HG02623 (cell line): Measurements from ENCODE around the gene SLC34A1.
"Not testable (repeated sequence)": the region's sequence is repeated elsewhere in the genome, so short reads cannot be mapped to it uniquely, and the experiment has no call there.

Source experiments
- ATAC-seq: cut with Tn5 transposase; IDR thresholded peaks from one replicate; pipeline ENCODE4 v1.9.1; 2021; ENCODE audit warnings: moderate library complexity; ENCODE audit not compliant: unreplicated experiment

Gene SLC34A1

GRCh38 chr5:177384134-177384533 is at the start of gene SLC34A1:
TSS of gene SLC34A1 (plus strand) at chr5:177384434. CDS start at chr5:177385742, 1,308 bp downstream.
- no peak for ATAC-seq

- ATAC-seq = no peak
Measured at GRCh38 chr5:177334781-177335700, 49.2 kb upstream of the SLC34A1 start.

GRCh38 chr5:177335701-177336065 is 48.6 kb upstream of the SLC34A1 start:
- ATAC-seq = no peak

- ATAC-seq = no peak
Measured at GRCh38 chr5:177336112-177336511, 48.1 kb upstream of the SLC34A1 start.

- ATAC-seq = no peak
Measured at GRCh38 chr5:177336603-177337494, 47.4 kb upstream of the SLC34A1 start.

GRCh38 chr5:177338251-177339106 is 45.8 kb upstream of the SLC34A1 start:
- no peak for ATAC-seq

GRCh38 chr5:177339107-177339638 is 45.1 kb upstream of the SLC34A1 start:
- ATAC-seq = no peak

GRCh38 chr5:177343000-177343399 is 41.2 kb upstream of the SLC34A1 start:
- not testable (repeated sequence) for ATAC-seq

- no peak for ATAC-seq
Measured at GRCh38 chr5:177343777-177344176, 40.5 kb upstream of the SLC34A1 start.

GRCh38 chr5:177344891-177345290 is 39.3 kb upstream of the SLC34A1 start:
- ATAC-seq = no peak

- ATAC-seq = no peak
Measured at GRCh38 chr5:177346820-177347219, 37.4 kb upstream of the SLC34A1 start.

- no peak for ATAC-seq
Measured at GRCh38 chr5:177347699-177348098, 36.5 kb upstream of the SLC34A1 start.

- ATAC-seq = no peak
Measured at GRCh38 chr5:177349362-177349647, 34.9 kb upstream of the SLC34A1 start.

- no peak for ATAC-seq
Measured at GRCh38 chr5:177349762-177350161, 34.5 kb upstream of the SLC34A1 start.

- ATAC-seq = no peak
Measured at GRCh38 chr5:177350776-177351391, 33.4 kb upstream of the SLC34A1 start.

GRCh38 chr5:177351392-177352329 is 32.6 kb upstream of the SLC34A1 start, which contains the start of gene LMAN2:
TSS of gene LMAN2 (minus strand) at chr5:177351668. CDS start at chr5:177351647, 21 bp downstream.
- ATAC-seq = peak; percentile 95

- ATAC-seq = no peak
Measured at GRCh38 chr5:177353093-177353492, 31.1 kb upstream of the SLC34A1 start.

GRCh38 chr5:177354256-177354655 is 30.0 kb upstream of the SLC34A1 start:
- no peak for ATAC-seq

GRCh38 chr5:177354711-177355110 is 29.5 kb upstream of the SLC34A1 start:
- ATAC-seq = no peak
